Measurements from ENCODE around the gene XPOT.

Gene XPOT

DNA sequence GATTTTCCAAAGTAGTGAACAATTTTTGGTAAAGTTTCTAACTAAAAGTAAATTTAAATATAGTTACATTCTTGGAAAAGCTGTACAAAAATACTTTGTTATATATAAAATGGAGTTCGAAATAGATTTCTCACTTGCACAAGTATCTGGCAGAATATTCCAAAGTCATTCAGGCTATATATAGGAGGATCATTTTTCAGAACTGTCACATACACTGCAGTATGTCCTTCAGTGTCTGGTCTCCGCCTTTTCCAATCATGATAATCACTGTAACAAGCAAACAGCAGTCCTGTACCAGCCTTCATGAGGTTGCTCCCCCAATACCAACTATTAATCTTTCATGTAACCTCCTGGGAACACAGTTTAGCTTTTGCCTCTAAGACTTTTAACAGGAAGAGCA is 66.3 kb downstream of the XPOT start:
- Mint-ChIP-seq H3K27me3 (no peaks in the 10 kb centered on the region), H3K9me3 (no peaks in the 10 kb centered on the region), H3K27ac (no peak overlapping the region), H3K36me3 (peaks cover 27% of the 10 kb centered on the region), H3K4me1 (no peaks in the 10 kb centered on the region), H3K4me3 (no peak overlapping the region)

DNA sequence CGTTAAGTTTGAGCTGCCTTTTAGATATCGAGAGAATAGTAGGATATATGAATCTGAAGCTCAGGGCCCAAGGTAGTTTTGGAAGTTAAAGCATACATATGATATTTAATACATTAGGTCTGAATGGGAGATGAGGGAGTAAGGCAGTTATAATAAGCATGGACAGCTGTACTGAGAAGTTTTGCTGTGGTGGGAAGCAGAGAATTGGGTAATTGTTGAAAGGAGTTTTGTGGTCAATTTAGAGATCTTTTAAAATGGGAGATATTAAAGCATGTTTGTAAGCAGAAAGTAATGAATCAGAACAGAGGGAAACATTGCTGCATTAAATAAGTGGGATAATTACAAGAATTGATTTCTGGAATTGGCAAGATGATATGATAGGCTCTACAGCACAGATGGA is 69.0 kb downstream of the XPOT start:
- Mint-ChIP-seq H3K27me3 (no peaks in the 10 kb centered on the region), H3K27ac (no peak overlapping the region), H3K4me1 (peaks cover 5% of the 10 kb centered on the region), H3K36me3 (peaks cover 35% of the 10 kb centered on the region), H3K9me3 (no peaks in the 10 kb centered on the region), H3K4me3 (no peak overlapping the region)

DNA sequence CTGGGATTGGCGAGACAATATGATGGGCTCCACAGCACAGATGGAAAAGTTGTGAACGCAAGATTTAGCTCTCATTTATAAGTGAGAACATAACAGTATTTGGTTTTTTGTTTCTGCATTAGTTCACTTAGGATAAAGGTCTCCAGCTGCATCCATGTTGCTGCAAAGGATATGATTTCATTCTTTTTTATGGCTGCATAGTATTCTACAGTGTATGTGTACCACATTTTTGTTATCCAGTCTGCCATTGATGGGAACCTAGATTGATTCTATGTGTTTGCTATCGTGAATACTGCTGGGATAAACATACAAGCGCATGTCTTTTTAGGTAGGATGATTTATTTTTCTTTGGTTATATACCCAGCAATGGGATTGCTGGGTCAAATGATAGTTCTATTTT is 71.3 kb downstream of the XPOT start:
- Mint-ChIP-seq H3K9me3 (no peaks in the 10 kb centered on the region), H3K36me3 (peaks cover 35% of the 10 kb centered on the region), H3K4me1 (peaks cover 5% of the 10 kb centered on the region), H3K4me3 (no peak overlapping the region), H3K27ac (no peak overlapping the region), H3K27me3 (no peaks in the 10 kb centered on the region)

DNA sequence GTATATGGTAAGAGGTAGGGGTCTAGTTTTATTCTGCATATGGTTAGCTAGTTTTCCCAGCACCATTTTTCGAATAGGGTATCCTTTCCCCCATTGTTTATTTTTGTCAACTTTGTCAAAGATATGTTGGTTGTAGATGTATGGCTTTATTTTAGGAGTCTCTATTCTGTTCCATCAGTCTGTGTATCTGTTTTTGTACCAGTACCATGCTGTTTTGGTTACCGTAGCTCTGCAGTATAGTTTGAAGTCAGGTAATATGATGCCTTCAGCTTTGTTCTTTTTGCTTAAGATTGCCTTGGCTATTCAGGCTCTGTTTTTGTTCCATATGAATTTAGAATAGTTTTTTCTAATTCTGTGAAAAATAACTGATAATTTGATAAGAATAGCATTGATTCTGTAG is 72.7 kb downstream of the XPOT start:
- no peaks in the 10 kb centered on the region for H3K27me3 Mint-ChIP-seq
- H3K4me1 Mint-ChIP-seq = peaks cover 5% of the 10 kb centered on the region
- H3K4me3 Mint-ChIP-seq = no peak overlapping the region
- peaks cover 35% of the 10 kb centered on the region for H3K36me3 Mint-ChIP-seq
- H3K9me3 Mint-ChIP-seq = no peaks in the 10 kb centered on the region
- no peak overlapping the region for H3K27ac Mint-ChIP-seq

DNA sequence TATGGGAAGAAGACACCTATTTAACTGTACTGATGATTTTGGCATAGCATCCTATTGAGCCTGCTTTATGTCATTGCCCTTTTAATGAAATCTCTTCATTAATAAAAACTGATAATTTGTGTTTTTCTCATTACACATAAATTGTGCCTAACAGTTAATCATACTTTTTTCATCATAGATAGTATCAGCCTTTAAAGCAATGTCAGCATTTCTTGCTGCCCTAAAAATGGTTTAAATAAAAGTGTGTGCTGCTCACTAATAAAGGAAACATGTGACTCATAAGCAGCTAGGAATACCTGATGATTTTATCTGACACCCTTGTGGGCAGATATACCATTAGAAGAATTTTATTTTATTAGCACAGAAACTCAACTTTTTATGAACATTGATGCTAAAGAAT is 74.5 kb downstream of the XPOT start:
- Mint-ChIP-seq H3K9me3 (no peaks in the 10 kb centered on the region), H3K4me3 (no peak overlapping the region), H3K36me3 (peaks cover 30% of the 10 kb centered on the region), H3K4me1 (peaks cover 5% of the 10 kb centered on the region), H3K27ac (no peak overlapping the region), H3K27me3 (no peaks in the 10 kb centered on the region)

DNA sequence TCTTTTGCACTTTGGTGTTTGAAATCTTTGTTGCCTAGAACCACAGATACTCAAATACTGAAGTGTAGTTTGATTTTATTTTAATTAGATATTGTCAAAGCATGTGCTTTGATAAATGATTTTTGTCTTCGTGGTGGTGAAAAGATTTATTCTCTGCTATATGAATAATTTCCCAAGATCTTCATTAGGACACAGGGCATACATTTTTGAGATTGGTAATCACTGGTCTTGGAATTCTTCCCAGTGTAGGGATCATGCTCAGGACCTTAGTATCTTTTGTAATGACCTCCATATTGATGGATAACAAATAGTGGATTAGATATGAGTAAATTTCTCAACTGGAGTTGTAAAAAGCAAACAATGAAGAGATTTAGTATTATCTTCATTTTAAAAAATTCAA is 76.0 kb downstream of the XPOT start:
- H3K4me3 Mint-ChIP-seq = no peak overlapping the region
- H3K36me3 Mint-ChIP-seq = peaks cover 22% of the 10 kb centered on the region
- no peaks in the 10 kb centered on the region for H3K9me3 Mint-ChIP-seq
- H3K27ac Mint-ChIP-seq = no peak overlapping the region
- no peaks in the 10 kb centered on the region for H3K27me3 Mint-ChIP-seq
- H3K4me1 Mint-ChIP-seq = peaks cover 5% of the 10 kb centered on the region

DNA sequence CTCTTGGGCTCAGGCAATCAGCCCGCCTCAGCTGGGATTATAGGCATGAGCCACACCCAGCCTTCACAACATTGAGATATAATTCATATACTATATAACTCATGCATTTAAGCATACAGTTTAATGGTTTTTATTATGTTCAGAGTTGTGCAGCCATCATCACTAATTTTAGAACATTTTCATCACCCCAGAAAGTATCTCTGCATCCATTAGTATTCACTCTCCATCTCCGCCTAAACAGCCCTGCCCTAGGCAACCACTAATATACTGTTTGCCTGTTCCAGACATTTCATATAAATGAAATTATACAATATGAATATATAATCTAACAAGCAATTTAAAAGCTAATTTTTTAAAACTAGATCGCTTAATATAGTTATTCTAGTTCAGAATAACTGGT is 82.5 kb downstream of the XPOT start:
- no peaks in the 10 kb centered on the region for H3K27me3 Mint-ChIP-seq
- H3K36me3 Mint-ChIP-seq = peaks cover 5% of the 10 kb centered on the region
- H3K4me1 Mint-ChIP-seq = no peaks in the 10 kb centered on the region
- no peaks in the 10 kb centered on the region for H3K9me3 Mint-ChIP-seq
- no peak overlapping the region for H3K27ac Mint-ChIP-seq
- H3K4me3 Mint-ChIP-seq = no peak overlapping the region

DNA sequence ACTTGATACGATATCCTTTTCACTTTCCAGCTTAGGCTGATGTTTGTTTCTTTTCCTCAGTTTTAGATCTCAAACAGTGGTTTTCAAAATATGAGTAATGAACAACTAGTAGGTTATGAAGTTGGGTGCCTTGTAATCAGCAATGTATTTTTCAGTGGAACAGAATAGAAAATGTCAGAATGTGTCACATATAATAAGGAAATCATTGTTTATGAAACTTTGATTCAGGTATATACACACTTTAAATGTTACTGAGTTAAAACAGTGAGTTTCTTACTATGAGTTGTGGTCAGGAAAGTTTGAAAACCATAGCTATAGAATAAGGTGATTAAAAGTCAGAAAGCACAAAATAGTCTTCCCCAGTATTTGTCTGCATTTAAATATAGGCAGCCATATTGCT is 87.5 kb downstream of the XPOT start:
- no peak overlapping the region for H3K4me3 Mint-ChIP-seq
- peaks cover 6% of the 10 kb centered on the region for H3K36me3 Mint-ChIP-seq
- H3K27ac Mint-ChIP-seq = no peak overlapping the region
- no peaks in the 10 kb centered on the region for H3K9me3 Mint-ChIP-seq
- no peaks in the 10 kb centered on the region for H3K27me3 Mint-ChIP-seq
- peaks cover 11% of the 10 kb centered on the region for H3K4me1 Mint-ChIP-seq

DNA sequence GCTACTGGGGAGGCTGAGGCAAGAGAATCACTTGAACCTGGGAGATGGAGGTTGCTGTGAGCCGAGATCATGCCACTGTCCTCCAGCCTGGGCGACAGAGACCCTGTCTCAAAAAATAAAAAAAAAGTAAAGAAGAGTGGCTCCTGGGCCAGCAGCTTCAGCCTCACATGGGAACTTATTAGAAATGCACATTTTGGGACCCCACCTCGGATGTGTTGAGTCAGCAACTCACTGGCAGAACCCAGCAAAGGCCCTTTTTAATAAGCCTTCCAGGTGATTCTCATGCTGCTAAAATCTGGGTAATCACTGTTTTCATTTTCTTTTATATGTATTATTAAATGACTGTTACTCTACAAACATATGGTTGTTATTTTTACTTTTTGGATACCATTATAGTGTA is 89.3 kb downstream of the XPOT start:
- Mint-ChIP-seq H3K36me3 (peaks cover 9% of the 10 kb centered on the region), H3K27me3 (no peaks in the 10 kb centered on the region), H3K4me3 (no peak overlapping the region), H3K9me3 (no peaks in the 10 kb centered on the region), H3K27ac (no peak overlapping the region), H3K4me1 (peaks cover 11% of the 10 kb centered on the region)

DNA sequence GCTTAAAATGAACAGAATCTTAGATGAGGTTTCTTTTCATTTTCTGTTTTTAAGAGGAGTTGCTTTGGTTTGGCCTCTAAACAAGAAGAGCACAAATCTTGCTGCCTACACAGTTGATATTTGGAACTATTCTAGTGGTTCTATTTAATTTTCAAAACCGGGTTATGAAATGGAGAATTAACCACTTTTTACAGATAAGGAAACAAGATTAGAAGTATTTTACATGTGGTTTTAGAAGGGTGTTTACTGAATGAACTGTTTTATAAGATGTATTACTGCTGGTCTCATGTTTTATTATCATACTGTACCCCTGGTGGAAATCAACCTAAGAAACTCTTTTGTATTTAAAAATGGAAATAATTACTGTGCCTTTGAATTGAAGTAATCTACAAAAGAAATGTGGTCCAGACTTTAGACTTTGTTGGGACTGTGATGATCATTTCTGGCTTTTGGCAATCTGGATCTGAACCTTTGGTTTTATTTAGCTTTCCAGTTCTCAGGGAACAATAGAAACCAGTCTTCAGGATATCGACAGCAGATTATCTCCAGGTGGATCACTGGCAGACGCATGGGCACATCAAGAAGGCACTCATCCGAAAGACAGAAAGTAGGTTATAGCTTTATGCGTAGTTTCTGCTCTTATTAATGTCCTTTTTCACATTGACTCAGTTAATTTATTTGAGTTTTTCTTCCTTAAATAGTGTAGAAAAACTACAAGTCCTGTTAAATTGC is 91.0 kb downstream of the XPOT start:
- Mint-ChIP-seq H3K4me1 (peaks cover 11% of the 10 kb centered on the region), H3K4me3 (no peak overlapping the region), H3K9me3 (no peaks in the 10 kb centered on the region), H3K36me3 (peaks cover 11% of the 10 kb centered on the region), H3K27ac (no peak overlapping the region), H3K27me3 (no peaks in the 10 kb centered on the region)

DNA sequence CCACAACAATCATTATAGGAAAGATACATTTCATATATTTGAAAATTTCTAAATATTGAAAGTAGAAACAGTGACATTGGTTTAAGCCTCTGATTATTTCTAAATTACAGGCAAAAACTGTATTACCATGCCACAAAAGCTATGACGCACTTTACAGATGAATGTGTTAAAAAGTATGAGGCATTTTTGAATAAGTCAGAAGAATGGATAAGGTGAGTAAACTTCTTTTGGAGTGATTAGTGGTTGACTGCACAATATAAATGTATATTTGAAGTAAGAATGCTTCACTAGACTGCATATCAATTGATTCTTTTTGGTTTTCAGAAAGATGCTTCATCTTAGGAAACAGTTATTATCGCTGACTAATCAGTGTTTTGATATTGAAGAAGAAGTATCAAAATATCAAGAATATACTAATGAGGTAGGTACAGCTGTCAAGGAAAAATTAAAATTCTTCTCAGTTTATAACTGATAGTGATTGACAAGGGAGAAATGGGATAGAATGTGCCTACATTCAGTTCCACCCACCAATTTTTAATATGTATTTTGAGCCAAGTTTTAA is 92.7 kb downstream of the XPOT start:
- H3K27ac Mint-ChIP-seq = no peak overlapping the region

DNA sequence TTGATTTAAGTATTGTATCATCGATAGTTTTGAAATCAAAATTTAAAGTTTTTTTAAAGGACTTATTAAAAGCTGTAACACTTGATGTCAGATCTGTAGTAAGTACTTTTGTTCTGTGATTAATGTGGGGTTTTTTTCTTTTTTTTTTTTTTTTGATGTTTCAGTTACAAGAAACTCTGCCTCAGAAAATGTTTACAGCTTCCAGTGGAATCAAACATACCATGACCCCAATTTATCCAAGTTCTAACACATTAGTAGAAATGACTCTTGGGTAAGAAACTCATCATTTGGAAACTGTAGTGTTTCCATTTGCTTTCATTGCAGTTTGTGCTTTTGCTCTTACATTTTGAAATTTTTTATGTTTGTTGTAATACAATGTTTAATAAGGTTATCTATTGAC is 93.3 kb downstream of the XPOT start:
- H3K4me1 Mint-ChIP-seq = peaks cover 11% of the 10 kb centered on the region
- H3K36me3 Mint-ChIP-seq = peaks cover 11% of the 10 kb centered on the region
- H3K27me3 Mint-ChIP-seq = no peaks in the 10 kb centered on the region
- no peak overlapping the region for H3K27ac Mint-ChIP-seq
- H3K9me3 Mint-ChIP-seq = no peaks in the 10 kb centered on the region
- no peak overlapping the region for H3K4me3 Mint-ChIP-seq

More for the DNA sequence above, 92.7 kb downstream of the XPOT start:
- Mint-ChIP-seq H3K27me3 (no peaks in the 10 kb centered on the region), H3K4me1 (peaks cover 11% of the 10 kb centered on the region), H3K9me3 (no peaks in the 10 kb centered on the region), H3K36me3 (peaks cover 11% of the 10 kb centered on the region), H3K4me3 (no peak overlapping the region)

DNA sequence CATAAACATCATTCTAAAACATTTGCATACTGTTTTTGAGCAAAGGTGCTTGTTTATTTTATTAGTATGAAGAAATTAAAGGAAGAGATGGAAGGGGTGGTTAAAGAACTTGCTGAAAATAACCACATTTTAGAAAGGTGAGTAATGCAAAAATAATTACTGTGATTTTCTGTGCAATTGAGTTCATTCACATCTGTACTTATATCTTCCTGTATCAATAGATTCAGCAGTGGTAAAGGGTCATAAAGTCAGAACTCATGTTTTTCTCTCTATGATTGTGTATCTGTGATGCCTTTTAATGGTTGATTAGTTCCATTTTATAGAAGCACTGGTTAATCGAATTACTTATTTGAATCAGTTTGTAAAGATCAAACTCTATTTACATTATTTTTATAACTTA is 93.7 kb downstream of the XPOT start:
- H3K9me3 Mint-ChIP-seq = no peaks in the 10 kb centered on the region
- H3K27ac Mint-ChIP-seq = no peak overlapping the region
- H3K4me1 Mint-ChIP-seq = peaks cover 11% of the 10 kb centered on the region
- no peak overlapping the region for H3K4me3 Mint-ChIP-seq
- H3K27me3 Mint-ChIP-seq = no peaks in the 10 kb centered on the region
- H3K36me3 Mint-ChIP-seq = peaks cover 13% of the 10 kb centered on the region

DNA sequence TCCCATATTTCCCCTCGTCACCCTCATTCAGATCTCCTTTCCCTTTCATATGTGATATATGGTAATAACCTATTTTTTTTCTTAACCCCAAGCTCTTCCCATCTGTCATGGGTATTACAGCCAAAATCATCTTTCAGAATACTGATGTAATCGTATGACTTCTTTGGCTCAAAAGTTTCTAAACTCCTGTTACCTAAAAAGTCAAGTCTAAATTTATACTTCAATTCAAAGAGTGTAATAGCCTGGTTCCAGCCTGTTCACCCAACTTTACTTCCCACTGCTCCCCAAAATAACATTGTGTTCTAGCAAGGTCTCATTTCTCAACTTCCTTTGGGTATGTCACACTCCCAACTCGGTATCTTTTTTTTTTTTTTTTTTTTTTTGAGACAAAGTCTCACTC is 96.2 kb downstream of the XPOT start:
- Mint-ChIP-seq H3K27ac (no peak overlapping the region), H3K36me3 (peaks cover 13% of the 10 kb centered on the region), H3K9me3 (no peaks in the 10 kb centered on the region), H3K4me3 (no peak overlapping the region), H3K4me1 (peaks cover under 1% of the 10 kb centered on the region), H3K27me3 (no peaks in the 10 kb centered on the region)

All from activated naive CD4-positive, alpha-beta T cell treated with anti-CD3 and anti-CD28 coated beads, Interleukin-2, amount 50 U/mL, for 24 hours (primary cell).